Measurements from ENCODE around the gene CCM2.

CCM2 gene

GRCh38 chr7:44964384-44964830 is 35.6 kb upstream of the CCM2 start:
- H3K27me3 ChIP-seq (ENCODE audit: control insufficient read depth, insufficient read depth, low read length) = no peaks in the 10 kb centered on the region
- H3K27ac ChIP-seq (ENCODE audit: low read length) = no peak overlapping the region
- H3K9me3 ChIP-seq (ENCODE audit: control insufficient read depth, low read depth, low read length) = no peaks in the 10 kb centered on the region
- H3K4me1 ChIP-seq (ENCODE audit: control insufficient read depth, low read depth, low read length) = no peaks in the 10 kb centered on the region
- no peak overlapping the region for H3K4me3 ChIP-seq (ENCODE audit: low read length)
- no peak overlapping the region for H3K9ac ChIP-seq (ENCODE audit: low read length)
- no peaks in the 10 kb centered on the region for H3K36me3 ChIP-seq (ENCODE audit: control insufficient read depth, low read depth, low read length)

GRCh38 chr7:44964831-44965440 is 35.1 kb upstream of the CCM2 start:
- H3K36me3 ChIP-seq (ENCODE audit: control insufficient read depth, low read depth, low read length) = no peaks in the 10 kb centered on the region
- H3K9ac ChIP-seq (ENCODE audit: low read length) = no peak overlapping the region
- no peaks in the 10 kb centered on the region for H3K9me3 ChIP-seq (ENCODE audit: control insufficient read depth, low read depth, low read length)
- H3K27me3 ChIP-seq (ENCODE audit: control insufficient read depth, insufficient read depth, low read length) = no peaks in the 10 kb centered on the region
- H3K4me3 ChIP-seq (ENCODE audit: low read length) = no peak overlapping the region
- H3K4me1 ChIP-seq (ENCODE audit: control insufficient read depth, low read depth, low read length) = no peaks in the 10 kb centered on the region
- H3K27ac ChIP-seq (ENCODE audit: low read length) = no peak overlapping the region

- H3K9ac ChIP-seq (ENCODE audit: low read length) = no peak overlapping the region
- no peaks in the 10 kb centered on the region for H3K27me3 ChIP-seq (ENCODE audit: control insufficient read depth, insufficient read depth, low read length)
- no peak overlapping the region for H3K27ac ChIP-seq (ENCODE audit: low read length)
- H3K36me3 ChIP-seq (ENCODE audit: control insufficient read depth, low read depth, low read length) = no peaks in the 10 kb centered on the region
- H3K4me3 ChIP-seq (ENCODE audit: low read length) = no peak overlapping the region
- no peaks in the 10 kb centered on the region for H3K4me1 ChIP-seq (ENCODE audit: control insufficient read depth, low read depth, low read length)
- H3K9me3 ChIP-seq (ENCODE audit: control insufficient read depth, low read depth, low read length) = no peaks in the 10 kb centered on the region
Observed at GRCh38 chr7:44965441-44965903, 34.5 kb upstream of the CCM2 start.

GRCh38 chr7:44965937-44966730 is 33.9 kb upstream of the CCM2 start:
- H3K27me3 ChIP-seq (ENCODE audit: control insufficient read depth, insufficient read depth, low read length) = no peaks in the 10 kb centered on the region
- H3K9ac ChIP-seq (ENCODE audit: low read length) = no peak overlapping the region
- H3K27ac ChIP-seq (ENCODE audit: low read length) = no peak overlapping the region
- H3K9me3 ChIP-seq (ENCODE audit: control insufficient read depth, low read depth, low read length) = no peaks in the 10 kb centered on the region
- no peaks in the 10 kb centered on the region for H3K4me1 ChIP-seq (ENCODE audit: control insufficient read depth, low read depth, low read length)
- no peak overlapping the region for H3K4me3 ChIP-seq (ENCODE audit: low read length)
- H3K36me3 ChIP-seq (ENCODE audit: control insufficient read depth, low read depth, low read length) = no peaks in the 10 kb centered on the region

GRCh38 chr7:44966731-44967538 is 33.1 kb upstream of the CCM2 start:
- no peaks in the 10 kb centered on the region for H3K9me3 ChIP-seq (ENCODE audit: control insufficient read depth, low read depth, low read length)
- H3K4me1 ChIP-seq (ENCODE audit: control insufficient read depth, low read depth, low read length) = no peaks in the 10 kb centered on the region
- no peaks in the 10 kb centered on the region for H3K36me3 ChIP-seq (ENCODE audit: control insufficient read depth, low read depth, low read length)
- H3K27me3 ChIP-seq (ENCODE audit: control insufficient read depth, insufficient read depth, low read length) = no peaks in the 10 kb centered on the region
- no peak overlapping the region for H3K9ac ChIP-seq (ENCODE audit: low read length)
- H3K4me3 ChIP-seq (ENCODE audit: low read length) = no peak overlapping the region
- H3K27ac ChIP-seq (ENCODE audit: low read length) = no peak overlapping the region

- Histone ChIP-seq H3K27ac (ENCODE audit: low read length) (no peak overlapping the region), H3K9ac (ENCODE audit: low read length) (no peak overlapping the region), H3K36me3 (ENCODE audit: control insufficient read depth, low read depth, low read length) (no peaks in the 10 kb centered on the region), H3K27me3 (ENCODE audit: control insufficient read depth, insufficient read depth, low read length) (no peaks in the 10 kb centered on the region), H3K4me3 (ENCODE audit: low read length) (no peak overlapping the region), H3K4me1 (ENCODE audit: control insufficient read depth, low read depth, low read length) (no peaks in the 10 kb centered on the region), H3K9me3 (ENCODE audit: control insufficient read depth, low read depth, low read length) (no peaks in the 10 kb centered on the region)
Observed at GRCh38 chr7:44967571-44968446, 32.2 kb upstream of the CCM2 start.

GRCh38 chr7:44969049-44969700 is 30.8 kb upstream of the CCM2 start:
- no peak overlapping the region for H3K9ac ChIP-seq (ENCODE audit: low read length)
- H3K9me3 ChIP-seq (ENCODE audit: control insufficient read depth, low read depth, low read length) = no peaks in the 10 kb centered on the region
- H3K4me1 ChIP-seq (ENCODE audit: control insufficient read depth, low read depth, low read length) = no peaks in the 10 kb centered on the region
- H3K27me3 ChIP-seq (ENCODE audit: control insufficient read depth, insufficient read depth, low read length) = no peaks in the 10 kb centered on the region
- no peak overlapping the region for H3K4me3 ChIP-seq (ENCODE audit: low read length)
- no peak overlapping the region for H3K27ac ChIP-seq (ENCODE audit: low read length)
- no peaks in the 10 kb centered on the region for H3K36me3 ChIP-seq (ENCODE audit: control insufficient read depth, low read depth, low read length)

GRCh38 chr7:44969701-44970522 is 30.1 kb upstream of the CCM2 start:
- no peak overlapping the region for H3K4me3 ChIP-seq (ENCODE audit: low read length)
- no peaks in the 10 kb centered on the region for H3K36me3 ChIP-seq (ENCODE audit: control insufficient read depth, low read depth, low read length)
- no peak overlapping the region for H3K27ac ChIP-seq (ENCODE audit: low read length)
- no peaks in the 10 kb centered on the region for H3K4me1 ChIP-seq (ENCODE audit: control insufficient read depth, low read depth, low read length)
- no peaks in the 10 kb centered on the region for H3K27me3 ChIP-seq (ENCODE audit: control insufficient read depth, insufficient read depth, low read length)
- no peak overlapping the region for H3K9ac ChIP-seq (ENCODE audit: low read length)
- H3K9me3 ChIP-seq (ENCODE audit: control insufficient read depth, low read depth, low read length) = no peaks in the 10 kb centered on the region

GRCh38 chr7:44970523-44971051 is 29.4 kb upstream of the CCM2 start:
- H3K9me3 ChIP-seq (ENCODE audit: control insufficient read depth, low read depth, low read length) = no peaks in the 10 kb centered on the region
- no peaks in the 10 kb centered on the region for H3K27me3 ChIP-seq (ENCODE audit: control insufficient read depth, insufficient read depth, low read length)
- H3K4me3 ChIP-seq (ENCODE audit: low read length) = no peak overlapping the region
- H3K36me3 ChIP-seq (ENCODE audit: control insufficient read depth, low read depth, low read length) = no peaks in the 10 kb centered on the region
- H3K27ac ChIP-seq (ENCODE audit: low read length) = no peak overlapping the region
- no peak overlapping the region for H3K9ac ChIP-seq (ENCODE audit: low read length)
- H3K4me1 ChIP-seq (ENCODE audit: control insufficient read depth, low read depth, low read length) = no peaks in the 10 kb centered on the region
